NCI-H524 (cell line): Measurements from ENCODE around the gene MMP15.
"Not testable (repeated sequence)": the region's sequence is repeated elsewhere in the genome, so short reads cannot be mapped to it uniquely, and the experiment has no call there.

ENCODE experiments used
- DNase-seq, 2 experiments: peaks; one replicate each; lab custom pipeline; 2025; lab: John Stamatoyannopoulos, UW

Gene MMP15

DNA sequence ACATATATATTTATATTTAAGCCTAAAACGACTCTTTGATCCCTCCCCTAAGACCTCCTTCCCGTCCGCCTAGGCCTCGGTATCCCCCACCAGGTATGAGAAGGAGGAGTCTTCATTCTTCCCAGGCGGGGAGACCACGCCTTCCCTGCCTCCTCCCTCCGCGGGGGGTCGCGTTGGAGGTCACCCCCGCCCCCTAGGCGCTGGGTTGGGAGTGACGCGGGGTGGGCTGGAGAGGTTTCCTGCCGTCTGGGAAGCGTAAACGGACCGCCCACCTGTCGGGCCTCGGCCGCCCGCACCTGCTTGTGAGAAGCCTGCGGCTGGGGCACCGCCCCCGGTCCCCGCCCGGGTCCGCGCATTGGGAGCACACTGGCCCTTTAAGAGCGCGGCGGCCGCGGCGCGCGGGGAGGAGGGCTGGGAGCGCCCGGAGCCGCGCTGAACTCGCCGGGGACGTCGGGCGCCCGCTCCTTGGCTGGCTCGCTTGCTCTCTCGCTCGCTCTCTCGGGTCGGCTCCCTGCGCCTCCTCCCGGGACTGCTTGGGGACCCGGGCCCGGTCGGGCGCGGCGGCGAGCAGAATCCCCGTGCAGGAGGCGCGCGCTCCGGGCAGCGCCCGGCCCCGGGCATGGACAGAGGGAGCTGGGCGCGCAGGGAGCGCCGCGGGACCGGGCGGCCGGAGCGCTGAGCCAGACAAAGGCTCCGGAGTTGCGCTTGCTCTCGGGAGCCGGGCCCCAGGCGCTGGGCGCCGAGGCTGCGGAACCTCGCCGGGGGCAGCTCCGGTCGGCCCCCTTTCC is at the start of gene MMP15:
TSS of gene MMP15 (plus strand) at position 404 of the 788 bp plus-strand sequence. CDS start 597 bp downstream, outside the sequence.
- peak; percentile 49 to 73 for DNase-seq

DNA sequence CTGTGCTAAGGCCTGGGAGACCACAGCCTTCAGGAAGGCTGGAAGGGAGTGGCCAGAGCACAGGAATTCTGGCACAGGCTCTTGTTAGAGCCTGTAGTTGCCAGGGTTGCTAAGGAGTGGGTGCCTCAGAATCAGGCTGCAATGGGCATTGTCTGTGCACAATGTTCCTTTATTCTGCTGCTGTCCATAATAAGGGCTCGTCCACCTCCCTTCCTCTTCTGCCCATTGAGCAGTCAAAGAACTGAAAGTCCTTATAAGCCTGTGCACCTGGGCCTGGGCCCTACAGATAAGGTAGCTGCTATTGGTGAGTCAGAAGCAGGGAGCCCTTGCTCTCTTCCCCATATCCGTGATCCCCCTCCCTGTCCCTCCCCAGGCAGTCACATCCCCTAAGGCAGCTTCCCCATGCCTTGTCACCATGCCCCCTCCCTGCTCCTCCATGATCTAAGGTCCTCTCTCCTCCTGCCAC is 49.2 kb upstream of the MMP15 start:
- DNase-seq, result no peak

DNA sequence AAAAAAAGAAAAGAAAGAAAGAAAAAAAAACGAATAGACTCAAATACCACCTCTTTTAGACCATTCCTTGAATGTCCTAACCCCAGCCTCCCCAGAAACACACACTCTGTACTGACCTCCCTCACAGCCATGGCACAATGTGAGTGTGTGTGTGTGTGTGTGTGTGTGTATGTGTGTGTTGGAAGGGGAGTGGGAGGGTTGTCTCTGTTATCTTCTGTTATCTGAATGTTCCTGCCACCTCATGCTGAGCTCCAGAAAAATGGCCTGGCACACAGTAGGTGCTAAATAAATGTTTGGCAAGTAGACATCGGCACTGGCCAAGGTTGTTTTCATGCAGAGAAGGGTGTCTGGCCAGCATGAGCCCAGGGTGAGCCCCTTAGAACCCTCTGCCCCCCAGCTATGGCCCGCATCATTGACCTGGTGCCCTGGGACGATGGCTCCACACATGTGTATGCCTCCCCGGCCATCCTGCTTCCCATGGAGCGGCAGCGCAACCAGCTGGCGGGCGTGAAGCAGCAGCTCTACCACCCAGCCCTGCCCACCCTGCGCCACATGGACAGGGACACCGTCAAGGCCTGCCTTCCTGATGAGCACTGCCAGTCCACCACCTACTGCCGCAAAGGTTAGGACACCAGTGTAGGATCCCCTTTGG is 48.0 kb upstream of the MMP15 start:
- DNase-seq, result no peak

DNA sequence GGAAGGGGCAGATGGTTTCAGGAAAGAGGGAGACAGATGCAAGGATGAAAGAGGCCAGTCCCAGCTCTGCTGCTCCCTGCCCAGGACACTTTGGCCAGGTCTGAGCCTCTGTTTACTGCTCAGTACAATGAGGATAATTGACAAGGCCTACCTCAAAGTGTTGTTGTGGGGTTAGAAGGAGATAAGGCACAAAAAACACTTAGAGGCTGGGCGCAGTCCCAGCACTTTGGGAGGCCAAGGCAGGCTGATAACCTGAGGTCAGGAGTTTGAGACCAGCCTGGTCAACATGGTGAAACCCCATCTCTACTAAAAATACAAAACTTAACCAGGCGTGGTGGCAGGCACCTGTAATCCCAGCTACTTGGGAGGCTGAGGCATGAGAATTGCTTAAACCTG is 47.5 kb upstream of the MMP15 start:
- DNase-seq, result not testable (repeated sequence)

DNA sequence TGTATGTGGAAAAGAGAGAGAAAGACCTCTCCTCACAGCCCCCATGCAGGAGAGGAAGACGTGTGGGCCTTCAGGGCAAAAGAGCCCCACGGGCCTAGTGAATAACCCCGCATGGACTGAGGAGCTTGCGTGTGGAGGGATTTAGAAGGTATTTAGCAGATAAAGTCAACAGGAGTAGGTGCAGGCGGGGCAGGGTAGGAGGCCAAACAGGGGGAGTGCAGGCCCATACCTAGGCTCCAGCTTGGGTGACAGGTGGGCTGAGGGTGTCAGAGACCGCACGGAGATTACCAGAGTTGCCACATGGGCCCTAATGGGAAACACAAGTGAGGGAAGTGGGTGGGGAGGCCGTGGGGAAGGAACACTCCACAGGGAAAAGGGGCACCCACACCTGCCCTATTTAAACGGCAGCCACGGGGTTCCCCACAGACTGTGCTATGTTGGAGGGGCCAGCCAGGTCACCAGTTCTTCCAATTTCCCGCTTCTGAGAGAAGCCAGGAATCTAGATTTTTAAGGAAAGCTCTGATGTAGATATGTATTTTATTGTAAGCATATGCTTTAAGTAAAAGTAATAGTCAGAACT is 46.5 kb upstream of the MMP15 start:
- peak; percentile 24 to 58 for DNase-seq

DNA sequence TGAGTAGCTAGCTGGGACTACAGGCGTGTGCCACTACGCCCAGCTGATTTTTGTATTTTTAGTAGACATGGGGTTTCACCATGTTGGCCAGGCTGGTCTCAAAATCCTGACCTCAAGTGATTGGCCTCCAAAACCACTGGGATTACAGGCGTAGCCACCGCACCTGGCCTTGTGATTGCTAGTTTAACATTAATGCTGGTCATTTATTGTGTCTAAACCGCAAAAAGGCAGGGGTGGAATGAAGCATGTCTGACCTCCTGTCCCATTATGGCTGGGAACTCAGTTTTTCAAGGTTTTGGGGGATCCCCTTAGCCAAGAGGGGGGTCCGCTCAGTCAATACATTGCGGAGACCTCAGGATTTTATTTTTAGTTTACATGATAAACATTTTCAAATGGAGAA is 43.9 kb upstream of the MMP15 start:
- DNase-seq, result no peak

DNA sequence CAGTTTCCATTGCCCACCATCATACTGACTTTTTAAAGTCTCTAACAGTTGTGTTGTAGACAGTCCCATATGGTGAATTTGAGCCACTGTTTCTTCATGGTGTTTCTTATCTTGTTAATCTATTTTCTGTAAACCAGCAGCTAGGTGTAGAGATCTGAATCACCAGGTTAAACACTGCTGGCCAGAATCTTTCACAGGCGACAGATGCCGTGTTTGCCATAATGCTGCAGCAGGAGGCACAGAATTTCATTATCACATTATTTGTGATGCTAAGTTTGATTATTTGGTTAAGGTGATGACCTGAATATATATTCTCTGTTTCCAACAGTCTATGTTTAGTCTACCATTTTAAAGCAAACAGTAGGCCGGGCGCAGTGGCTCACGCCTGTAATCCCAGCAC is 43.2 kb upstream of the MMP15 start:
- no peak for DNase-seq

DNA sequence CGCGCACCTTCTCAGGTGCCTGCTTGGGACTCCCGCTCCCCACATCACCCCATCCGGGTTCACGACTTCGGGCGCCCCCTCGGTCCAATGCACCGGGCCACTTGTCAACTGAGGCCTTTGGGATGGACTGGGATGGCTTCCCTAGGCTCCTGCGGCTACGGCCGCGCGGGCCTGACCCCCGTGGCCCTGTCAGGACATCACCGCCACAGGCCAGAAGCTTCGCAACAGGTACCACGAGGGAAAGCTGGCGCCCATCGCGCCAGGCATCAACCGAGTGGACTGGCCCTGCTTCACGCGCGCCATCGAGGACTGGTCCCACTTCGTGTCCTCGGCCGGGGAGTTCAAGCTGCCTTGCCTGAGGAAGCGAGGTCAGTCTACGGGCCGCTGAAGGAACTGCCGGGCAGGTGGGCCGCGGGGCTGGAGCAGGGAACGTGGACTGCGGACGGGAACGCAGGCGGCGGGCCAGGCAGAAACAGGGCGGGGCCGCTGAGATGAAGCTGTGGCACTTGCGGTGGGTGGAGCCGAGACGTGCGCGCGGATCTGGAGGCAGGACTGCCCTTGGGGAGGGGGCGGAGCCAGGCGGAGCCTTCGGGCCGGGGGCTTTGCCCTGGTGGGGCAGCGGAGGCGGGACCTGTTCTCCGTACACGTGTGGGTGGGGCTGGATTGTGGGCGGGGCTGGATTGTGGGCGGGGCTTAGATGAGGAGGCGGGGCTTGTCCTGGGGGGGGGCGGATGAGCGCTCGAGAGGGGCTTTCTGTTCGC is 40.9 kb upstream of the MMP15 start:
- peak; percentile 15 to 64 for DNase-seq

DNA sequence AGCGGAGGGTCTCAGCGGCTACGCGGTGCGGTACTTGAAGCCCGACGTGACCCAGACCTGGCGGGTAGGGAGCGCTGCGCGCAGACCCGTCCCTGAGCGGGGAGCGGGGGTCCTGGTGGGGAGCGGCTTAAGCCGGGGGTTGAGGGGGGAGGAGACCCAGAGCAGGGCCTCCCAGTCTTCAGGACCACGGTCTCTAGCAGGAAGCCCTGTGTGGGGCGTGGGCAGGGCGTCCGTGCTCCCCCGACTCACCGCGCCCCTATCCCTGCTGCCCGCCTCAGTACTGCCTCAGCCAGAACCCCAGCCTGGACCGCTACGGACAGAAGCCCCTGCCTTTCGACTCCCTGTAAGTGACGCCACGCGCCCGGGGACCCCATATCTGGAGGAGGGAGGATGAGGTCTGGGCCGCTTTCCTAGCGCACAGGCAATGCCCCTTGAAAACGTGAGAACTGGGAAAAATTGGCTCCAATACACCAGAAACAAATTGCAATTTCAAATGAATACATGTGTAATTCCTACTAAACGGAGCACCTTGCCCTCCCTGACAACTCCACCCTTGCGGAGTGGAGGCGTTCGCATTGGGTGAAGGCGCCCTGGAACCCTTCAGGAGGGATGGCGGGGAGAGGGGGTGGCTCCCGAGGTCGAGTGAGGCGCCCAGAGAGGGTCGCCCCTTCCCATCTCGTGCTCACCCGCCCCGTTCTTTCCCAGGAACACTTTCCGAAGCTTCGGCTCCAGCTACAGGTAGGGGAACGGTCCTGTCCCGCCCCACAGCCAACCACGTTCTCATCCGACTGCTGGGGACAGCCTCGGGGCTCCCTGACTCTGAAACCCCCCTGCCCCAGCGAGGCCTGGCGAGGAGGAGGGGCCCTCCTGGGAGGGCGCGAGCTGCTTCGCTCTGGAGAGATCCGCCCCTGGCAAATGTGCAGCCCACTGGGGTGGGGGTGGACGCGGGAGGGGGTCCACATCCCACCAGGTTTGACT is 40.1 kb upstream of the MMP15 start:
- DNase-seq, result no peak

DNA sequence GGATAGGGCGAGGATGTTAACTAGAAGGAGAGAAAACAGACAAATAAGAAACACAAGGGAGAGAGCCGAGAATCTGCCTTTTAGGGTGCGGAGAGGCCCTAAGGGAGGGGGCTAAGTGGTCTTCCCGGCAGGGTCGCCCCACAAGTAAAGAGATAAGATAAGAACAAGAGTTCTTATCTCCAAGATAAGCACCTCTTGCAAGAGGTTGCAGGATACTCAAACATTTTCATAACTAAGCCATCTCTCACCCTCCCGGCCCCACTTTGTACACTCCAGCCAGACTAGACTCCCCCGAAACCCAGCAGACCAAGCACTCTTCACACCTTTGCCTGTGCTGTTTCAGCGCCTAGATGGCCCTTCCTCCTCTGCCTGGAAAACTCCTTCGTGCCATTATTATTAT is 39.4 kb upstream of the MMP15 start:
- no peak for DNase-seq

DNA sequence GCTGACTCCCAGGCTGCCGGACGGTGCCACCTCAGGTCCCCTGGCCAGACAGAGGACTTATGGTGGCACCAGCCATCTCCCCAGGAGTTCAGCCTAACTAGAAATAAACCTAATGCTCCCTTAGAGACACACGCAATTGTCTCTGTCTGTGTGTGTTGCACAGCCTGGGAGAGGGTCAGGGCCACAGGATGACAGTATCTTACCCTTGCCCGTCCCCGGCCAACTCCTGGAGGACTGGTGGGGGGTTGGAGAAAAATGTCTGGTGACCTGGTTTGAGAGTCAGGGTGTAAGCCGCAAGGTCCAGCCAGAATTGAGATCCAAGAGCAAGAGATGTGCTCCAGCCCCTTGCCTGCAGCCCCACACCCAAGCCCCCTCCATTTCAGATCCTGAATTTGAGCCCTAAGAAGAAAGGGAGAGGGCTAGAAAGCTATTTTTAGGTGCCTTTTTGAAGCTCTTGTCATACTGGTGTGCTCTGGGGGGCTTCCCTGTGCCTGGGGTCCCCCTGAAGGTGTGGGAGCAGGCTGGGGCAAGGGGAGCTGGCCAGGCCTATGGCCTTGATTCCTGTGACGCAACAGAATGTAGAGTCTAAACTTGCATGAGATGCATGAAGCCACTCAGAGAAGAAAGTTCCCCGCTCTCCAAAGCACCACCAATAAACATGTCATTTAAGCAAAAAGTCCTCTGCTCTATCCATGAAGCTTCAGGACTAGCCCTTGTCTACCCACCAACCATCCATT is 37.9 kb upstream of the MMP15 start:
- no peak for DNase-seq

DNA sequence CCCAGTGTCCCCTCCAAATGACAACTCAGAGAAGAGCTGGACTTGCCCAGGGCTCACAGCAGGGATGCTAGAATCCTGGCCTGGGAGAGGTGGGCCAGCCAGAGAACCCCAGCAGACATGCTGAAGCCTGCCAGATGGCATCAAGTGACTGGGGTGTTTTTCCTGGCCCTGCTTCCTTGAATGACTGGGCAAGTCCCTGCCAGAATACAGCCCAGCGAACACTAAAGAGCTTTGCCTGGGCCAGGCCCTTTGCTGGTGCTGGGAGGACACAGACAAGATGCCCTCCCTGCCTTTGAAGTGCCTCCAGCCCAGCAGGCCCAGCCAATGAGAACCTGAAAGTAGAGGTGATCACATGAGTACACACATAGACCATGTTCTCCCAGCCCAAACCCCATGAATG is 36.6 kb upstream of the MMP15 start:
- peak; percentile 48 to 80 for DNase-seq

DNA sequence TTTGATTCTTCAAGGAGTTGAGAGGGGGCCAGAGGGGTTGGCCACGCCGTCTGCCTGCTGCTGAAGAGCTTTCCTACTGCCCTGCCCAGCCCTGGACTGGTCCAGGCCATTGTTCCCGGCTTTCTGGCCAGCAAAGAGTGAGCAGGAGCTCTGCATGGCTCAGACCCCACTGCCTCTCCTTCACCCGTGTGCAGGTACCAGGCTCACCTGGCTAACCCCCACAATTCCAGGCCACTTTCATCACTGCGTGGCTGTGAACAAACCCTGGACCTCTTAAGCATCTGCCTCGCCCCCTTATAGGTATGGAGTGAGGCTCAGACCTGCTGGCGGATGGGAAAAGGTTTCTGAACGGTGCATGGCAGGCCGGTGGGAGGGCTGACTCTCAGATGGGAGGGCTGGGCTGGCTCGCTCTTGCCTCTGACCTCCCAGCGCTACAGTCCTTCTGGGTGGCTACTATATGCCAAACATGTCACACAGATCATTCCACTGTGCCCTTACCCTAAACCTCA is 33.9 kb upstream of the MMP15 start:
- DNase-seq, result no peak

DNA sequence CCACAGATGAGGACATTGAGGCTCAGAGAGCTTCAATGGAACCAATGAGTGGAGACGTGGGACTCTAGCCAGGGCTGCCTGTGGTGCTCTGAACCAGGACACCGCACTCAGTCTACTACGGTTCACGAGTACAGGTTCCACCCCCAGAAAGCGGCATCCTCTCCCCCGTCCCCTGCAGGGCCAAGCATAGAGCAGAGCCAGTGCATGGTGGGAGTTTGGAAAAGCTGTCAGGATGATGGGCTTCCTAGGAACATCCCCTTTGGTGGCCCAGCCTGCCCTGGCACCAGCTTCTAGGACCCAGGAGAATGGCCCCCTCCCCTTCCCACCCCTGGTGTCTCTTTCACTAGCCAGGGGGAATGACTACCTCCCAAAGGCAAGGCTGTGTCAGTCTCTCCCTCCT is 33.5 kb upstream of the MMP15 start:
- DNase-seq, result no peak

DNA sequence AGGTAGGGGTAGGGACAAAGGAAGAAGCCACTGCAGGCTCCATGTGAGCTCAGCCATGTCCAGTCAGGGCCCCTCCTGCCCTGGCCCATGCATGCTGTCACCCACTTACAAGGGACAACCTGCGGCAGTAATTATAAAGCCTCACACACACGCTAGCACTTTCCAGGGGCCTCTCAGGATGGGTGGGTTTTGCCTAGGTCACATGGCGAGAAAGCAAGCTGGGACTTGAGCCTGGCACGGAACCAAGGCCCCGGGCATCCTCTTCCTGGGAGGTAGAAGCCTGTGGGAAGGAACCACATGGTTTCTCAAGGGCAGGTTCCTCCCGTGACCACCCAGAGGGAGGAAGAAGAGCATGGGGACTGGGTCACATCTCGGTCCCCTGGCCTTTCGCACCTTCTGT is 32.1 kb upstream of the MMP15 start:
- DNase-seq, result no peak

DNA sequence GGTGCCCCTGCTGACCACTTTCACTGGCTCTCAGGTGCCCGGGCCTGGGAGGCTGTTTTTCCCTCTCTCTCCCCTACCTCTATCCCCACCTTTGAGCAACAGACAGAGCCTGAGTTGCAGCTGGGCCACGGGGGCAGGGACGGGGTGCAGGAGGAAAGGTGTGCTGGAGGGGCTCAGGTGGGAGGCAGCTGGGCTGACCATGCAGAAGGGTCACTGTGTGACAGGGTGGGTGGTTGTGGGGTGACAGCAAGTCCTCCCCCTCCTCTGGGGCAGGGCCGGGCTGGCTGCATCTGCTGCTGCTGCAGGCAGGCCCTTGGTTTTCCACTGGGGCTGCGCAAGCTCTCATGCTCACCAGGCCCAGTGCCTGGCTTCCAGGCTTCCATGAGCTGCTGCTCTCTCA is 31.7 kb upstream of the MMP15 start:
- DNase-seq, result no peak

DNA sequence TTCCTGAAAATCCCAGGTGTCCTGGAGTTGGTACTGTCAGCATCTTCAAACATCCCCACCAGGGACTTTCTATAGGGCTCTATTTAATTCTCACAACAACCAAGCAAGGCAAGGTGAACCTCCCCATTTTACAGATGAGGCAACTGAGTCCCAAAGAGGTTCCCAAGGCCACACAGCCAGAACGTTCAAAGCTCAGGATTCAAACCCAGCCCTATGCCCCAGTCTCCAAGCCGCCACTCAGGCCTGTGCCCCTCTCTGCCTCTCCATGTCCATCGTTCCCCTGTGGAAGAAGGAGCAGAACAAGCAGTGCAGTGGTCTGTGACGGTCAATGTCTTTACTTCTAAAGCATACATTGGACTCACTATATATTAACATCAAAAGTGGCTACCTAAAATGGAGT is 31.2 kb upstream of the MMP15 start:
- DNase-seq, result no peak

DNA sequence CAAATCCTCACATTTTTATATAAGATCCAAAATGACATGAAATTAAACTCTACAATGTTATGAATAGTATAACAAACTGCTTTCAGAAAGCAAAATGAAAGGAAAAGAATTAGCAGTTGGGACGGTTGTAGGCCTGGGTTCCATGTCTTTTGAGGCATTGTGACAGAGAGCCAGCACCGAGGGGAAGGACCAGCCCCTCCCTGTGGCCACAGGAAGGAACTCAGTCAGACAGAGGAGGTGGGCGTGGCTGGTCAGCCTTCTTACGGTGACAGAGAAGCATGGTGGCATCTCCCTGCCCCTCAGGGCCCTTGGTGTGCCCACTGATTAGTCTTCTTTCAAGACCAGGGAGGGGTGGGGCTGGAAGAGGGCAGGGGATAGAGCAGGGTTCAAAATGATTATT is 30.8 kb upstream of the MMP15 start:
- DNase-seq, result peak in 1 of 2 experiments; percentile 51

DNA sequence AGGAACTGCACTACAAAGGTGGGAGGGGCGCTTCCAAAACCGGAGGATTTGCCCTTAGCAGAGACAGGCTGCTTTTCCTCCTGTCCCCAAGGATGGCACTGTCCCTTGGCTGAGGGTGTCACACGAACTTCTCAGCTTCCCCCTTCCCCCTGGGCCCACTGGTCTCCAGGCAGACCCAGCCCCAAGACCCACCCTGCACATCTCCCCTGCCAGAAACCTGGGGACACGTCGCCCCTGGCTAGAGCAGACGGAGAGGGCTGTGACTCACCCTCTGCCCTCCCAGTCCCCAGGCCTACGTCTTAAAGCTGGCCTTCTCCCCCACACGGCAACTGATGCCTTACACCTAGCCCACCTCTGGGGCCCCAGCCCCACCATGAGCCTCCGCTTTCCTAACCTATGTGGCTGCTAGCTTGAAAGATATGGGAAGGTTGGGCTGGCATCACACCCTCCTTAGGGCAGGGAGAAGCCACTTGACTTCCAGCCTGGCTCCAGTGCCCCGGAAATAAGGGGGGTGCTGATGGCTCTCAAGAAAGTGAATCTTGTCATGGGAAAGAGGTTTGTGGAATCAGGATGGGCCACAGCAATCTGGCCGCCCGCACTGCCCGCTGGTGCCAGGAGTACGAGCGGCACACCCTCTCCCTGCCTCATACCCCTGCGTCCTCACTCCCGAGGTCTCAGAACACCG is 29.7 kb upstream of the MMP15 start:
- no peak for DNase-seq
